H1 (cell line): ENCODE results near the gene GCHFR. TPM values are rescaled to one million over a fixed set of nuclear protein-coding genes. Genes with fewer than 3 reads are reported as not detected.

Experiments used
- CEBPB ChIP-seq: IDR thresholded peaks from 2 replicates; pipeline ENCODE4 v1.6.1; 2012; ENCODE audit warnings: low read depth, low read length
- CTBP2 ChIP-seq: IDR thresholded peaks from 2 replicates; pipeline ENCODE4 v1.7.0; 2011; ENCODE audit warnings: borderline replicate concordance, mild to moderate bottlenecking, moderate library complexity, mixed read lengths, low read length; ENCODE audit not compliant: insufficient read depth, insufficient read length
- EGR1 ChIP-seq: IDR thresholded peaks from 2 replicates; pipeline ENCODE4 v1.6.1; 2011; ENCODE audit warnings: low read depth, low read length, borderline replicate concordance
- EP300 ChIP-seq, 2 experiments: IDR thresholded peaks; 1 replicate in 1 of 2; 2 replicates in 1 of 2; pipeline ENCODE4 v1.6.1; 2011 to 2012; ENCODE audit warnings: low read depth in 2 of 2, low read length in 2 of 2, mild to moderate bottlenecking in 2 of 2, borderline replicate concordance in 1 of 2, inconsistent platforms in 1 of 2, moderate library complexity in 1 of 2
- MAX ChIP-seq: IDR thresholded peaks from 2 replicates; pipeline ENCODE4 v1.6.1; 2012; ENCODE audit warnings: inconsistent platforms
- PHF8 ChIP-seq: fragments of 200-600 bp; sonication (generic); conservative IDR thresholded peaks from 2 replicates; pipeline ENCODE4 v1.7.1; 2012; ENCODE audit warnings: low read depth, mild to moderate bottlenecking, inconsistent platforms, low read length, moderate library complexity
- POLR2AphosphoS5 ChIP-seq: IDR thresholded peaks from 2 replicates; pipeline ENCODE4 v1.6.1; 2011; ENCODE audit warnings: low read depth, low read length
- RBBP5 ChIP-seq: IDR thresholded peaks from 2 replicates; pipeline ENCODE4 v1.7.1; 2012; ENCODE audit warnings: low read depth, mild to moderate bottlenecking, inconsistent platforms, low read length, moderate library complexity, borderline replicate concordance
- RFX5 ChIP-seq: IDR thresholded peaks from 2 replicates; pipeline ENCODE4 v1.6.1; 2011; ENCODE audit warnings: low read depth, low read length, improper control_type of control experiment, borderline replicate concordance
- SIX5 ChIP-seq: IDR thresholded peaks from 2 replicates; pipeline ENCODE4 v1.6.1; 2011; ENCODE audit warnings: mild to moderate bottlenecking, low read depth, low read length
- polyA plus RNA-seq, 7 experiments: library from polyadenylated mRNA; depleted of rRNA in 3 of 7; stranded (reverse) in 5 of 7; unstranded in 2 of 7; fragments of >200 nt in 5 of 7; fragments of 200-250 nt in 2 of 7; gene quantifications; 1 replicate in 5 of 7; 2 replicates in 1 of 7; 4 replicates in 1 of 7; pipeline versions ENCODE4 v1.2.1 to v1.2.3, GENCODE V29; 2011 to 2013; ENCODE audit warnings: missing spikeins in 2 of 7, mixed read lengths in 2 of 7
- total RNA-seq: library from RNA; stranded (reverse); fragmentation: NEBNext Ultra II Directional; extraction: Animal tissue kit (Norgen Biotek cat#: 25700); gene quantifications from 2 replicates; pipeline ENCODE4 v1.2.1, GENCODE V29; 2021

GCHFR gene
- total and polyA plus RNA-seq, 2 of the 8 experiments (the other 6 are each of a cell fraction or from before 2014, with no cell fraction given), result 25.9 to 81.5 TPM

GRCh38 chr15:40807028-40807887 lies 43.4 kb downstream of the GCHFR start, which contains the start of the genes DNAJC17 and ZFYVE19 (continued):
- TF ChIP-seq RBBP5 (no peak; the same call in 1 of the 2 replicates), MAX (no peak; the same call in 1 of the 2 replicates), POLR2AphosphoS5 (0 out of 2 replicates have a peak, but pooled peaks have one; percentile 7), PHF8 (peak; percentile 43; the same call in 1 of the 2 replicates), EGR1 (no peak; the same call in 1 of the 2 replicates), CEBPB (no peak), CTBP2 (no peak), SIX5 (peak; percentile 95), EP300 (IDR thresholded peaks at IDR 0.05; ENCODE audit: borderline replicate concordance in 1 of 2, low read depth in 2 of 2, low read length in 2 of 2) (no peak), RFX5 (no peak)
